AG09309 (cell line): Measurements from ENCODE around the gene DNAH2.

Experiments used
- DNase-seq: peaks from one replicate; pipeline ENCODE4 v3.0.0-alpha.2; 2010; ENCODE audit warnings: low read depth
- H3K4me3 ChIP-seq: 2 replicates; pipeline ENCODE4 v1.5.1; 2011; ENCODE audit warnings: mild to moderate bottlenecking, low read depth, low read length, moderate library complexity; ENCODE audit not compliant: control insufficient read depth
- TF ChIP-seq, protein P1 (sequence below): IDR thresholded peaks from 2 replicates; pipeline ENCODE4 v1.5.1; 2011; ENCODE audit warnings: mild to moderate bottlenecking, low read depth, low read length, inconsistent platforms; ENCODE audit not compliant: insufficient read depth, control insufficient read depth; ENCODE audit errors: missing control alignments

Gene DNAH2

DNA sequence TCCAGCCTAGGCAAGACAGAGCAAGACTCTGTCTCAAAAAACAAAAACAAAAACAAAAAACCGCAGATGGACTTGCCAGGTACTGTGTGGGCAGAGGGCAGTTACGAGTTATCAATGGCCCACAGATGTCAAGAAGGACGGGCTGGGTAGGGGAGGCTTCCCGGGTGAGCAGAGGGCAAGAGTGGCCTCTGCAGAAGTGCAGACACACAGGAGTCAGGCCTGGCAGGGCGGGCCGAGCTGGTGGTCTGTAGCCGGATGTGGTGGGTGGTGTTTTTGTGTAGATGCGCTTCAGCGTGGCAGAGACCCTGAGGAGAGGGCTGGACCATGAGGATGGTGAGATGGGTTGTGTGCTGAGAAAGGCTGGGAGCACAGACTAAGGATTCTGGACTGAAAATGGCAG, 71.6 kb downstream of the DNAH2 start:
- no peak overlapping the region for H3K4me3 ChIP-seq
- DNase-seq: no peak
- TF ChIP-seq, protein P1, sequence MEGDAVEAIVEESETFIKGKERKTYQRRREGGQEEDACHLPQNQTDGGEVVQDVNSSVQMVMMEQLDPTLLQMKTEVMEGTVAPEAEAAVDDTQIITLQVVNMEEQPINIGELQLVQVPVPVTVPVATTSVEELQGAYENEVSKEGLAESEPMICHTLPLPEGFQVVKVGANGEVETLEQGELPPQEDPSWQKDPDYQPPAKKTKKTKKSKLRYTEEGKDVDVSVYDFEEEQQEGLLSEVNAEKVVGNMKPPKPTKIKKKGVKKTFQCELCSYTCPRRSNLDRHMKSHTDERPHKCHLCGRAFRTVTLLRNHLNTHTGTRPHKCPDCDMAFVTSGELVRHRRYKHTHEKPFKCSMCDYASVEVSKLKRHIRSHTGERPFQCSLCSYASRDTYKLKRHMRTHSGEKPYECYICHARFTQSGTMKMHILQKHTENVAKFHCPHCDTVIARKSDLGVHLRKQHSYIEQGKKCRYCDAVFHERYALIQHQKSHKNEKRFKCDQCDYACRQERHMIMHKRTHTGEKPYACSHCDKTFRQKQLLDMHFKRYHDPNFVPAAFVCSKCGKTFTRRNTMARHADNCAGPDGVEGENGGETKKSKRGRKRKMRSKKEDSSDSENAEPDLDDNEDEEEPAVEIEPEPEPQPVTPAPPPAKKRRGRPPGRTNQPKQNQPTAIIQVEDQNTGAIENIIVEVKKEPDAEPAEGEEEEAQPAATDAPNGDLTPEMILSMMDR: no peak

DNA sequence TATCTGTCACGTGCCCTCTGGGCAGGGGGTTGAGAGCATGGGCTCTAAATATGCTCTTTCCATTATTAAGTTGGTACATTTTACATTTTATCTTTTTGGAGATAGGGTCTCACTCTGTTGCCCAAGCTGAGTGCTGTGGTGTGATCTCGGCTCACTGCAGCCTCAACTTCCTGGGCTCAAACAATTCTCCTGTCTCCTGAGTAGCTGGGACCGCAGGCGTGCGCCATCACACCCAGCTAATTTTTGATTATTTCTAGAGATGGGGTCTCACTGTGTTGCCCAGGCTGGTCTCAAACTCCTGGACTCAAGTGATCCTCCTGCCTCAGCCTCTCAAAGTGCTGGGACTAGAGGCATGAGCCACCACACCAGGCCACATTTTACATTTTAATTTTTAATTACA, 72.6 kb downstream of the DNAH2 start:
- DNase-seq: no peak
- no peak overlapping the region for H3K4me3 ChIP-seq
- TF ChIP-seq, protein P1: no peak

DNA sequence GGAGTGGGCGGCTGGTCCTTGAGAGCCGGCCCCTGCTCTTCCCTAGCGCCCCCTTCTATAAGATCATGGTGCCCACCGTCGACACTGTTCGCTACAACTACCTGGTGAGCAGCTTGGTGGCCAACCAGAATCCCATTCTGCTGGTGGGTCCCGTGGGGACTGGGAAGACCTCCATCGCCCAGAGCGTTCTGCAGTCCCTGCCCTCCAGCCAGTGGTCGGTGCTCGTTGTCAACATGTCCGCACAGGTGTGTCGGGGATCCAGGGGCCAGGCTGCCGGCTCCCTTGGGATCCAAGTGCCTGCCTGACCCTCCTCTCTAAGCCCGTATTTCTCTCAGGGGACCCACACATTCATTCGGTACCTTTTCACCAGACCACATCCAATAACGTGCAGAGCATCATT, 75.1 kb downstream of the DNAH2 start:
- DNase-seq: no peak
- TF ChIP-seq, protein P1: no peak
- no peak overlapping the region for H3K4me3 ChIP-seq

DNA sequence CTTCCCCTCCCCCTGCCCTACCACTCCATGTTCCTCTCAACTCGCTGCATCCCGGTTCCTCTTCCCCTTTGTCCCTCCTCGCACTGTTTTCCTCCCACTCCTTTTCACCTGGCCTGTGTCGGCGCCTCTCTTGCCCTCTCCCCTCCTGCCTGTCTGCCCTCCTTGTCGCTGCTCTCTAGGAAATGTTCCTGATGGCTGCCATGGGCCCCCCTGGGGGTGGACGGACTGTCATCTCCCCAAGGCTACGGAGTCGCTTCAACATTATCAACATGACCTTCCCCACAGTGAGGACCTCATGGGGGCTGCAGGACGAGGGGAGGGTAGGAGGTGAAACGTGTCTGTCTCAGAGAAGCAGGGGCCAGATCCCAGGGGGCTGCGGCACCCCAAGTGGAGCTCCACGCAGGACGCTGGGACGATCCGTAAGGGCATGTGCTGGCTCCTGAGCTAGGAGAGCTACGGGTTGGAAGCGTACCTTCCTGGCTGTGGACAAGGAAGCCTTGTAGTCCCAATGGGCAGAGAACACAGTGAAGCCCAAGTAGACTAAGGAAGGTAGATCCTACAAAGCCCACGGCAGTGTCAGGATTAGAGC, 76.6 kb downstream of the DNAH2 start:
- TF ChIP-seq, protein P1: no peak
- no peak for DNase-seq
- no peak overlapping the region for H3K4me3 ChIP-seq

DNA sequence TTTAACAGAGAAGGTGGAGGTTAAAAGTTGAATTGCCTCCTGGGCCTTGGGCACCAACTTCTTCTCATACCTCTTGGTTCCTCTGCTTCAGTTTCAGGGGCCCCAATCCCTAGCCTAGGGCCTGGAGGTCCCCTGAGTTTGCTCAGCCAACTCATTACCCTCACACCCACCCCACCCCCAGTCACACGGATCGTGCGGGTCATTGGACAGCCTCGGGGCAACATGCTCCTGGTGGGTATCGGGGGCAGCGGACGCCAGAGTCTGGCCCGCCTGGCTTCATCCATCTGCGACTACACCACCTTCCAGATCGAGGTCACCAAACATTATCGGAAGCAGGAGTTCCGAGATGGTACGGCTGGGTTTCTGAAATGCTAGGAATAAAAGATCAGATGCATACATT, 80.4 kb downstream of the DNAH2 start:
- H3K4me3 ChIP-seq: no peak overlapping the region
- TF ChIP-seq, protein P1: no peak
- DNase-seq: no peak

DNA sequence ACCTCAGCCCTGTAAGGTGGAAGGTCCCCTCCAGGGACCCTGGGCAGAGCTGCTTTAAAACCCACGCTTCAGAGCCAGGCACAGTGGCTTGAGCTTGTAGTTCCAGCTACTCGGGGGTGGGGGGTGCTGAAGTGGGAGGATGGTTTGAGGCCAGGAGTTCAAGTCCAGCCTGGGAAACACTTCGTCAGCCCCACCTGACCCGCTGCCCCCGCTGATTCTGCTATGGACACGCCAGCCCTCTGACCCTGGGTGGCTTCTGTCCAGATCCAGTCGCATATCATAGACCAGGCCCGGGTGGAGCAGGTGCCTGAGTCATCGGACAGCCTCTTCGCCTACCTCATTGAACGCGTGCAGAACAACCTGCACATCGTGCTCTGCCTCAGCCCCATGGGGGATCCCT, 81.3 kb downstream of the DNAH2 start:
- DNase-seq: no peak
- TF ChIP-seq, protein P1: no peak

DNA sequence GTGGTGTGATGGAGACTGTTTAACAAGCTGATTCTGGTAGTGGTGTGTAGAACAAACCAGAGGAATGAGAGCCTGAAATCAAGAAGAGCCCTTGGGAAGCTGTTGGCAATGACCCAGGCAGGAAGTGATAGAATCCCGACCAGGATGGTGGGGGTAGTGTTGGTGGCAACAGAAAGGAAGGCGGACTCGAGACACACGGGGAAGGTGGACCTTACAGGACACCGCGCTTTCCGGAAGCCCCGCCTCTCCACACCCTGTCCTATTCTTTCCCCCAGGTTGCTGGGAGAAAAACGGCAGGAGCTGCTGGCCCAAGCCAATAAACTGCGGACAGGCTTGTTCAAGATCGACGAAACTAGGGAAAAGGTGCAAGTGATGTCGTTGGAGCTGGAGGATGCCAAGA, 86.4 kb downstream of the DNAH2 start:
- TF ChIP-seq, protein P1: no peak
- no peak for DNase-seq
- H3K4me3 ChIP-seq: no peak overlapping the region

More for the DNA sequence above, 81.3 kb downstream of the DNAH2 start:
- H3K4me3 ChIP-seq: no peak overlapping the region
